HL-60 (cell line): ENCODE measurements around the gene DYNLT2.

Source experiments
- GABPA ChIP-seq: IDR thresholded peaks from 2 replicates; pipeline ENCODE4 v1.6.1; 2012; ENCODE audit warnings: low read depth
- TF ChIP-seq, protein P1 (sequence below): IDR thresholded peaks from one replicate; pipeline ENCODE4 v1.5.1; 2011; ENCODE audit warnings: low read length, control low read depth, inconsistent platforms; ENCODE audit not compliant: insufficient read depth

- TF ChIP-seq, protein P1, sequence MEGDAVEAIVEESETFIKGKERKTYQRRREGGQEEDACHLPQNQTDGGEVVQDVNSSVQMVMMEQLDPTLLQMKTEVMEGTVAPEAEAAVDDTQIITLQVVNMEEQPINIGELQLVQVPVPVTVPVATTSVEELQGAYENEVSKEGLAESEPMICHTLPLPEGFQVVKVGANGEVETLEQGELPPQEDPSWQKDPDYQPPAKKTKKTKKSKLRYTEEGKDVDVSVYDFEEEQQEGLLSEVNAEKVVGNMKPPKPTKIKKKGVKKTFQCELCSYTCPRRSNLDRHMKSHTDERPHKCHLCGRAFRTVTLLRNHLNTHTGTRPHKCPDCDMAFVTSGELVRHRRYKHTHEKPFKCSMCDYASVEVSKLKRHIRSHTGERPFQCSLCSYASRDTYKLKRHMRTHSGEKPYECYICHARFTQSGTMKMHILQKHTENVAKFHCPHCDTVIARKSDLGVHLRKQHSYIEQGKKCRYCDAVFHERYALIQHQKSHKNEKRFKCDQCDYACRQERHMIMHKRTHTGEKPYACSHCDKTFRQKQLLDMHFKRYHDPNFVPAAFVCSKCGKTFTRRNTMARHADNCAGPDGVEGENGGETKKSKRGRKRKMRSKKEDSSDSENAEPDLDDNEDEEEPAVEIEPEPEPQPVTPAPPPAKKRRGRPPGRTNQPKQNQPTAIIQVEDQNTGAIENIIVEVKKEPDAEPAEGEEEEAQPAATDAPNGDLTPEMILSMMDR, result no peak
- no peak for TF ChIP-seq GABPA
Observed at GRCh38 chr6:169691260-169691659, 60.1 kb downstream of the DYNLT2 start.
